PC-9 (cell line): ENCODE results near the gene TNFRSF25.

Experiments used
- EZH2 ChIP-seq: fragments of 200-600 bp; sonication (generic); IDR thresholded peaks from 2 replicates; pipeline ENCODE4 v1.8.0; 2017; ENCODE audit warnings: antibody characterized with exemption, low read depth
- TF ChIP-seq, protein P1 (sequence below): fragments of 200-600 bp; sonication (generic); conservative IDR thresholded peaks from 2 replicates; pipeline ENCODE4 v1.6.1; 2017; ENCODE audit warnings: mixed run types, antibody characterized with exemption, mild to moderate bottlenecking, moderate library complexity

DNA sequence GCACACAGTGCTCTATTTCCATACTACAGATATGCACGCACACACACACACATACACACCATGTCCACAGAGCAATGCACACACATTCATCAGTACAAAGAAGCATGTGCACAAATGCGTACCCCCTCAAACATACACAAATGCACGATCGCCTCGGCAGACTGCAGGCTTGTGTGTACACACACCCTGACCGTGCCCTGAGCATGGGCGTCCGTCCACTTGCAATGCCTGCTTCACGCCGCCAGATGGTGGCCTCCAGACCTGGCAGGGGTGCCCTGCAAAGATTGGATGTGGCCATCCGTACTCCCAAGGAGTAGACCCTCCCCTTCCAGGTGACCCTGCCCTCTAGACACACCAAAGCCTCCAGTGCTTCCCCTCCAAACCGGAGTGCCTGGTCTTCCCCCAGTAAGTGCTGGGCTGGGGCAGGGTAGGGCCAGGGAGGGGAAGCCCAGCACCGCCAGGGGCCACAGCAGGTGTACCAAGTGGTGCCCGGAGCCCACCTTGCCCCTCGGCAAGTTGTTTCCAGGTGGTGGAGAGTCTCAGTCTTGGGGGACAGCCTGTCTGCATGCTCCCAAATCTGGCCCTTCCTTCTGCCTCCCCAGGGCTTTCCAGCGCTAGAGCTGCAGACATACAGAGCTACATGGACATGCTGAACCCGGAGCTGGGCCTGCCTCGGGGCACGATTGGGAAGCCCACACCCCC lies 20.8 kb downstream of the TNFRSF25 start:
- TF ChIP-seq, protein P1, sequence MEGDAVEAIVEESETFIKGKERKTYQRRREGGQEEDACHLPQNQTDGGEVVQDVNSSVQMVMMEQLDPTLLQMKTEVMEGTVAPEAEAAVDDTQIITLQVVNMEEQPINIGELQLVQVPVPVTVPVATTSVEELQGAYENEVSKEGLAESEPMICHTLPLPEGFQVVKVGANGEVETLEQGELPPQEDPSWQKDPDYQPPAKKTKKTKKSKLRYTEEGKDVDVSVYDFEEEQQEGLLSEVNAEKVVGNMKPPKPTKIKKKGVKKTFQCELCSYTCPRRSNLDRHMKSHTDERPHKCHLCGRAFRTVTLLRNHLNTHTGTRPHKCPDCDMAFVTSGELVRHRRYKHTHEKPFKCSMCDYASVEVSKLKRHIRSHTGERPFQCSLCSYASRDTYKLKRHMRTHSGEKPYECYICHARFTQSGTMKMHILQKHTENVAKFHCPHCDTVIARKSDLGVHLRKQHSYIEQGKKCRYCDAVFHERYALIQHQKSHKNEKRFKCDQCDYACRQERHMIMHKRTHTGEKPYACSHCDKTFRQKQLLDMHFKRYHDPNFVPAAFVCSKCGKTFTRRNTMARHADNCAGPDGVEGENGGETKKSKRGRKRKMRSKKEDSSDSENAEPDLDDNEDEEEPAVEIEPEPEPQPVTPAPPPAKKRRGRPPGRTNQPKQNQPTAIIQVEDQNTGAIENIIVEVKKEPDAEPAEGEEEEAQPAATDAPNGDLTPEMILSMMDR = peak; percentile 53; the same call in 1 of the 2 replicates
- TF ChIP-seq EZH2 = no peak
